HT1080 (cell line): ENCODE results near the gene ST6GAL2. TPM values are rescaled to one million over a fixed set of nuclear protein-coding genes. Genes with fewer than 3 reads are reported as not detected.

ENCODE experiments used
- DNase-seq: peaks from one replicate; pipeline ENCODE4 v3.0.0-alpha.2; 2015; ENCODE audit warnings: low read depth
- total RNA-seq: library from RNA; depleted of rRNA; stranded (reverse); fragments of >200 nt; shearing (Covaris generic); gene quantifications from 2 replicates; pipeline ENCODE4 v1.2.3, GENCODE V29; 2014

Gene ST6GAL2
- total RNA-seq, 1 experiment from 2014 or later: 1.6 TPM

GRCh38 chr2:106828119-106828518 is 57.8 kb downstream of the ST6GAL2 start:
- DNase-seq: no peak

- peak; percentile 20 for DNase-seq
These were observed 58.8 kb downstream of the ST6GAL2 start for GRCh38 chr2:106827158-106827557.

- peak; percentile 8 for DNase-seq
These were observed 60.8 kb downstream of the ST6GAL2 start for GRCh38 chr2:106825161-106825560.

GRCh38 chr2:106816974-106817373 is 69.0 kb downstream of the ST6GAL2 start:
- DNase-seq: no peak

- DNase-seq: no peak
These were observed 73.1 kb downstream of the ST6GAL2 start for GRCh38 chr2:106812841-106813240.

- no peak for DNase-seq
These were observed 73.6 kb downstream of the ST6GAL2 start for GRCh38 chr2:106812383-106812782.

GRCh38 chr2:106805716-106806115 is 80.3 kb downstream of the ST6GAL2 start:
- DNase-seq: no peak

GRCh38 chr2:106804161-106804560 is 81.8 kb downstream of the ST6GAL2 start:
- no peak for DNase-seq

- no peak for DNase-seq
These were observed 84.9 kb downstream of the ST6GAL2 start for GRCh38 chr2:106800976-106801655.

GRCh38 chr2:106800180-106800579 is 85.8 kb downstream of the ST6GAL2 start:
- no peak for DNase-seq

- DNase-seq: no peak
These were observed 87.0 kb downstream of the ST6GAL2 start for GRCh38 chr2:106798826-106799552.

GRCh38 chr2:106797494-106797893 is 88.5 kb downstream of the ST6GAL2 start:
- no peak for DNase-seq

GRCh38 chr2:106792671-106793070 is 93.3 kb downstream of the ST6GAL2 start:
- DNase-seq: no peak

GRCh38 chr2:106789185-106789584 is 96.8 kb downstream of the ST6GAL2 start:
- DNase-seq: peak; percentile 74

- no peak for DNase-seq
These were observed 103.3 kb downstream of the ST6GAL2 start for GRCh38 chr2:106782681-106783080.

- no peak for DNase-seq
These were observed 104.8 kb downstream of the ST6GAL2 start for GRCh38 chr2:106781196-106781595.

- DNase-seq: no peak
These were observed 114.2 kb downstream of the ST6GAL2 start for GRCh38 chr2:106771811-106772210.

- no peak for DNase-seq
These were observed 115.0 kb downstream of the ST6GAL2 start for GRCh38 chr2:106770986-106771385.

- DNase-seq: no peak
These were observed 121.4 kb downstream of the ST6GAL2 start for GRCh38 chr2:106764614-106765013.

GRCh38 chr2:106759966-106760365 is 126.0 kb downstream of the ST6GAL2 start:
- no peak for DNase-seq

- no peak for DNase-seq
These were observed 127.0 kb downstream of the ST6GAL2 start for GRCh38 chr2:106758901-106759497.
